Activated CD4-positive, CD25-positive, alpha-beta regulatory T cell treated with anti-CD3 and anti-CD28 coated beads, Interleukin-2, amount 50 U/mL, for 16 hours (primary cell): Measurements from ENCODE around the gene TAF6L.
"Not testable (repeated sequence)": the region's sequence is repeated elsewhere in the genome, so short reads cannot be mapped to it uniquely, and the experiment has no call there.

ENCODE experiments used
- DNase-seq: peaks from one replicate; pipeline ENCODE4 v3.0.0-alpha.2; 2020; ENCODE audit warnings: low read depth, low spot score

TAF6L gene

DNA sequence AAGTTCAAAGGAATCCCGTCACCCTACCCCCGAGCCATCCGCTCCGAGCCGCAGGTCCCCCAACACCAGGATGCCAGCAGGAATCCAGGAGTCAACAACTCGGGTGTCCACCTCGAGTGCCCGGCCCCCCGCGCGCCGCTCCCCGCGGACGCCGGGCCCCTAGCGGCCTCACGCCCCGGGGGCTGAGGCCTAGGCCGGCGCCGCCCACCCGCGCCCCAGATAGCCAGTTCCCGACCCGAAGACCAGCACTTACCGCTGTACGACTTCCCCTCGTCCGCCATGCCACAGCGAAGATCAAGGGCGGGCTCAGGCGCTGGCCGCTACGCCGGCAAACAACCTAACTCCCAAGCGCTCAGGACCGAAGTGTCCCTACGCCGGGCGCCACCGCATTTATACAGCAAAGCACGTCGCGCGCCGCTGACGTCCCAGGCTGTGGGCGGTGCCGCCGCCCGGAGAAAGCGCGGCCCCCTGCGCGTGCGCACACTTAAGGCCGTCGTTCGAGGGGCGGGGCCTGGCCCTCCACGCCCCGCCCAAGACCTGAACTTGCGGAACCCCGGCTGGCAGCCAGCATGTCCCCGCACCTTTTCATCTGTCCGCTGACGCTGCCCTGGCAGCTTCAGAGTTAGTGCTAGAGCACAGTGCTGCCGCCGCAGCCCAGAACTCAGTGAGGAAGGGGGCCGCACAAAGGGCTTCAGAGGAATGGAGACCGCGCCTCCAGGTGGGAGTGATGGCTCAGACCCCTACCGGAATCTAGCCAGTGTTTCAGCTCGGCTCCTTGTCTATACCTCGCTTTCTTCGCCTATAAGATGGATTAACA lies 34.1 kb downstream of the TAF6L start, which contains the start of gene NXF1:
Gene NXF1, minus strand, starts transcription at position 365 of the 817 bp plus-strand sequence. Its CDS starts 84 bp downstream, at position 281.
- peak; percentile 90 for DNase-seq

DNA sequence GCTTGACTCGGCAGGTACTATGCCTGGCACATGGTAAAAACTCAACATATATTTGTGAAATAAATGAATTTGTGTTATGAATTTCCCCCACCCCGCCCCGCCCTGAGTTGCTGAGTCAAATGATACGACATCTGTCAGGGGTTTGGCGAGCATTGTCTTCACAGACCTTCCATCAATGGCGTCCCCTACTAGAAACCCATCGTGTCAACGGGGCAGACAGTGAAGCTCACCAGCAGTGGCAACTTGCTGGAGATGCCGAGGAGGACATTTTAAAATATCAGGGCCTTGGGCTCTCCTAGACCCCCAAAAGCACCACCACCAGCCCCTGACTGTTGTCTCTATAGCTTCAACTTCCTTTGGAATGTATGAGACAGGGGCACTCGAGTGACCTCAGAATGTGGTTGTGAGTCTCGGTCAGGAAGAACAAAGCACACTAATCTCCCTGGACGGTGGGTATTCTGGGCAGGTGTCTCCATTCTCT lies 34.8 kb downstream of the TAF6L start:
- DNase-seq: no peak

DNA sequence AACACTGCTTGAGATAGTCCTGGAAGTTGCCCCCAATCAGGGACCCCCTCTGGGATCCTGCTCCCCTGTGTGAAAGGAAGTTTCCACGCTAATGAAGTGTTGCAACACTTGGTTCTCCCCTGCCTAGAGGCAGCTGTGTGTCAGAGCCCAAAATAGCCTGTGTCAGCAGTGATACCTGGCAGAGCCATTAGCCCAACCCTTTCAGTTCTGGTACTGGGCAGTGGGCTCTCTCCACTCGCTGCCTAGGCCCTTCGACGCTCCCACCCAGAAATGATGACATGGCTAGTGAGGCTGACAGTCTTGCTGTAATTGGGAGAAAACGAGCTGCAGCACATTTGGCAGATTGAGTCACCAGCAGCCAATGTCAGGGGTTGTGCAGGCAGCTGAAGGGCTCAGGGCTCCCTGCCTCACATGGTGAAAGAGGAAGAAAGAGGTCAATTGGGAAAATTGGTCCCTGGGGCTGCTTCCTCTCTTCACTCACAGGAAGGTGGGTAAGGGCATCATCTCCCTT lies 35.5 kb downstream of the TAF6L start:
- DNase-seq: no peak

DNA sequence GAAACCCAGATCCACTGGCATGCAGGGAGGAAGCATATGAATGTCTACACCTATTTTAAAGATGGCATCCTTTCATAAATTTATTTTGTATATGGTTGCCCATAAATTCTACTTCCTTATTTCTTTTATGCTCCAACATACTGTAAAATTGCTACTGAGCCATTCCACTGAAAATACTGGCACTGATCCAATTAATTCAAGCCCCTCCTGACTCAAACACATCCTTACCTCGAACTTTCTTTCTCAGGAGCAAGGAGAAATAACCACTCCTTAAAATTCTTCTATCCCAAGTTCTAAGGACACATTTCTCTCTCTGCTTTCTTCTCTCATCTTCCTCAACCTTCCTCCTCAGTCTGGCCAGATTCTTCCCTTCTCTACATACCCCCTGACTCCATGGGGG lies 39.6 kb downstream of the TAF6L start:
- no peak for DNase-seq

DNA sequence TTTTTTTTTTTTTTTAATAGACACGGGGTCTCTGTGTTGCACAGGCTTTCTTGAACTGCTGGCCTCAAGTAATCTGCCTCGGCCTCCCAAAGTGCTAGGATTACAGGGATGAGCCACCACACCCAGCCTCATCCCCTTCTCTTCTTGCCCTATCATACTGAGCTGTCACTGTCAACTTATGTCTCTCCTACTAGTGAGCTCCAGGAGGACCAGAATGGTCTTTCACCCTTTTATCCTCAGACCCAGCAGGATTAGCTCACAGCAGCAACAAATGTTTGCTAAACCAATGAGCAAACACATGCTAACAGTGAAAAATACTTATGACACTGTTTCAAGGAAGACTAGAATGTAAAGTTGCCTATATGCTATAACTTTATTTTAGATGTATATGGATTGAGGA lies 40.5 kb downstream of the TAF6L start:
- no peak for DNase-seq

DNA sequence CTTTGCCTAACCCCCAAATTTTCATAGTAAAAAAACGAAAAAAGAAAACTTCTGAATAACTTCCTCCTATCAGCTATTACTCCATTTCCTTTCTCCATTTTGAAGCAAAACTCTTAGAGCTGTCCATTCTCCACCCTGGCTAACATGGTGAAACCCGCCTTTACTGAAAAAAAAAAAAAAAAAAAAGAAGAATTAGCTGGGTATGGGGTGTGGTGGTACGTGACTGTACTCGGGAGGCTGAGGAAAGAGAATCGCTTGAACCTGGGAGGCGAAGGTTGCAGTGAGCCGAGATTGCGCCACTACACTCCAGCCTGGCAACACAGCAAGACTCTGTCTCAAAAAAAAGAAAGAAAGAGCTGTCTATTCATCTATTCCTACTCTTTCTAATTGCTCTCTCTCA lies 45.4 kb downstream of the TAF6L start:
- no peak for DNase-seq

DNA sequence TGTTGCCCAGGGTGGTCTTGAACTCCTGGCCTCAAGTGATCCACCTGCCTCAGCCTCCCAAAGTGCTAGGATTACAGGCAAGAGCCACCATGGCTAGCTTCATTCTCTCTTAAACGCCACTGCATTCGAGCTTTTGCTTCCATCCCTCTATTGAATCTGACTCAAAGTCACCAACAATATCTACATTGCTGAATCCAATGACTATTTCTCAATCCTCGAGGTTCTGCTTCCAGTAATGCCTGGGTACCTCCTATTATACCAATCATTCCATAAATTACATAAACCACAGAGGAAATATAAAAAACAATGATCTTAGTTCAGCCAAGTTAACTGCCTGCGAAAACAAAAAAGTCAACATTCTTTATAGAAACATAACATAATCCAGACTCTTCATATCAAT lies 45.9 kb downstream of the TAF6L start:
- no peak for DNase-seq

DNA sequence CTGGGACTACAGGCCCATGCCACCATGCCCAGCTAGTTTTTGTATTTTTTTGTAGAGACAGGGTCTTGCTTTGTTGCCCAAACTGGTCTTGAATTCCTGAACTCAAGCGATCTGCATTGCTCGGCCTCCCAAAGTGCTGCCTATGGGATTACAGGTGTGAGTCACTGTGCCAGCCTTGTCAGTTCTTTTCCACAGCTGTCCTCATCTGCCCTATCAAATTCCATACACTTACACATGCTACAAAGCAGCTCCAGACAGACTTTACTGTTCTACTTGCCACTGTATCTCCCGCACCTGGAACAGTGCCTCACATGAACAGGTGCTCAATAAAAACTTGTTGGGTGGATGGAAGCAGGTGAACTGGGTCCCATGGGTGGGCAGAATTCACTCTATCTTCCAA lies 52.5 kb downstream of the TAF6L start:
- DNase-seq: no peak

DNA sequence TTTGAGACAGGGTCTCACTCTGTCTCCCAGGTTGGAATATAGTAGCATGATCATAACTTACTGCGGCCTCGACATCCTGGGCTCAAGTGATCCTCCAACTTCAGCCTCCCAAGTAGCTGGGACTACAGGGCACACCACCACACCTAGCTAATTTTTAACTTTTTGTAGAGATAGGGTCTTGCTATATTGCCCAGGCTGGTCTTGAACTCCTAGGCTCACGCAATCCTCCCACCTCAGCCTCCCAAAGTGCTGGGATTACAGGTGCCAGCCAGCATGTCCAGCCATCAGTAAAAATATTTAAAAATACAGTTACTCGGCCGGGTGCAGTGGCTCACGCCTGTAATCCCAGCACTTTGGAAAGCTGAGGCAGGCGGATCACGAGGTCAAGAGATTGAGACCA lies 56.9 kb downstream of the TAF6L start:
- not testable (repeated sequence) for DNase-seq

DNA sequence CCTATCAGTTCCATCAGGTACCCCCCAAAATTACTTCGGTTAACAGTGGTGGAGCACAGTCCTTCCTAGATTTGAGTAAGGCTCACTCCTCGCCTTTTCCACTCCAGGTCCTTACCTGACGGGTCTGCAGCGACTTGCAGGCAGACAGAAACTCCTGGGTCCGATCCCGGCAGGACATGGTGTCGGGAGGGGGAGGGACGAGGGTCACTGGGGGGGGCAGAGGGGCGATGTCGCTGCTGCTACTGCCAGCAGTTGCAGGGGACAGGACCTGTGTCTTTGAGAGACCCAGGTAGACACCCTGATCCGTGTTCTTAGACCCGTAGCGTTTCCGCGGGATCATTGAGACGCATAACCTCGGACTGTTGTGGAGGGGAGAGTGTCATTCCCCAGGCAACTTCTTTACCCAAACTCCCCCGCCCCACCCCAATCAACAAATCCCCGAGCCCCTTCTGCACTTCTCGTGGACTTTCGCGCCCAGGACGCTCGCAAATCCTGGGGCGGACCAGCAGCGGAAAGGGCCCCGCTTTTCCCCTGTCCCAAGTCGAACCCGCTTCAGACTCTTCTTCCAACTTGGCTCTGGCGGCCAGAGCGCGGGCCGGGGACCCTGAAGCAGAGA lies 59.8 kb downstream of the TAF6L start:
- no peak for DNase-seq

DNA sequence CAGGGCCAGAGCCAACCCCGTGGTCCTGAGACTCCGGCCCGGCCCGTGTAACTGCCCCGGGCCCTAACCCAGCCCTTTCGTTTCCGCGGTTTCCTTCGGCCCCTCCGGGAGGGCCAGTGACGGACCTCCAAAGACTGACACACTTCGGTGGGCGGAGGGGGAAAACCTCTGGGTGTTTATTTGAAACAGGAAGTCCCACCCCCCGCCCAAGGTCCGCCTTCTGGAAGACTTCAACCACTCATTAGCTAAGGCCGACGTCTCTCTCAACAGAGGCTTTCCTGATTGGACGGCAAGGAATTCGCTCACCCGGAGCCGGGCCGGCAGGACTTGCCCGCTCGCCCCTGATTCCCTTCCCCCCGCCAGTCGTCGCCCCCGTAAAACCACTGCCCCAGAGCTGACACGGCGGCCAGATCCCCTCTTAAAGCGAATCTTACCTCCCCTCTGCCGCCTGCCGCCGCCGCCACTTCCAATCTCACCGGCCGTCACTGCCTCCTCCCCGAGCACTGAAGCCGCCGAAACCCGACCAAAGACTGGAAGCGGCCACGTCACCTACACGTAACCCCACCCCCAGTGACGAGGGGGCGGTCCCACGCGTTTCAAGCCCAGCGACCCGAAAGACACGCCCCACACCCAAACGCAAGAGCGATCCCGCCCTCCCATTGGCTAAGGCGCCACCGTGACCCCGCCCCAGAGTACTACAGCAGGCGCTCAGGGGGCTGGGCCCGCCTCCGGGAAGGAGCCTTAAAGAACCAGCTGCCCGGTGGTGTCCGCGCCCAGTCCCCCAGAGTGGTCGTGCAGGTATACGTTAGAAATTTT lies 60.5 kb downstream of the TAF6L start, which contains the start of gene STX5:
Gene STX5, minus strand, starts transcription at position 532 of the 816 bp plus-strand sequence. CDS start 808 bp downstream, outside the sequence.
- peak; percentile 99 for DNase-seq

DNA sequence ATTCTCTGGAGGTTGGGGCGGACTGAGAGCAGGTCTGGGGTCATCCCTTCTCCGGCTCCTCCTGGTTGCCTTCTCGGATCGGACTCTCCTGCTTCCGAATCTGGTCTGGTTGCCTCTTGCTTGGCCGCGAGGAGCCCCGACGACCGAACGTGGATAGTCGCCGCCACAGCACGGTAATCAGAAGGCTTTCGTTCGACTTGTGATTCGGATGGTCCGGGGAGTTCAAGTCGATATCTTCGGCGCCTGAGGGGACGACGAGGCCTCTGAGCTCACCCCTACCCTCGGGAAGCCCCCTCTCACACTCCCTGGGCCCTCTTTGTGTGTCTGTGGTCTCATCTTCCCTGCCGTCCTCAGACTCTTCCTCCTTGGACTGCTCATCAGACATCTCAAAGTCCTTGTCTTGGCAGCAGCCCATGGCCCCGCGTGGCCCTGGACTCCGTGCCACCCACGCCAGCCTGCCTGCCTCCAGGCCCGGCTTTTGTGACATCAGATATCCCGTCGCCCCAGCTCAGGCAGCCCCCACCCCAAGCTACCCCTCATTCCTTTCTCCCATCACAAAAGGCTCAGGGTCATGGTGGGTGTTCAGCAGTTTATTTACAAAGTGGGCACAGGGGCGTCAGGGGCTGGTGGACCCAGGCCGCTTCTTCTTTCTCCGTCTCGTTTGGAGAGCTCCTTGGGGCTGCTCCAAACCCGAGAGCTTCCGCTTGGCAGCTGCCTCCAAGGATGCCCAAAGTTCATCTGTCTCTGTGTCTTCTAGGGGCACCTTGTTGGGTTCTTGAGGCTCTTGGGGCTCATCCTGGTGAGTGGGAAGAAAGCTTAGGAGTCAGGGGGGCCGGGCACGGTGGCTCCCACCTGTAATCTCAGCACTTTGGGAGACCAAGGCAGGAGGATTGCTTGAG lies 61.4 kb downstream of the TAF6L start, which contains the start of gene TEX54:
Gene TEX54, minus strand, starts transcription at position 506 of the 899 bp plus-strand sequence.
- DNase-seq: no peak

DNA sequence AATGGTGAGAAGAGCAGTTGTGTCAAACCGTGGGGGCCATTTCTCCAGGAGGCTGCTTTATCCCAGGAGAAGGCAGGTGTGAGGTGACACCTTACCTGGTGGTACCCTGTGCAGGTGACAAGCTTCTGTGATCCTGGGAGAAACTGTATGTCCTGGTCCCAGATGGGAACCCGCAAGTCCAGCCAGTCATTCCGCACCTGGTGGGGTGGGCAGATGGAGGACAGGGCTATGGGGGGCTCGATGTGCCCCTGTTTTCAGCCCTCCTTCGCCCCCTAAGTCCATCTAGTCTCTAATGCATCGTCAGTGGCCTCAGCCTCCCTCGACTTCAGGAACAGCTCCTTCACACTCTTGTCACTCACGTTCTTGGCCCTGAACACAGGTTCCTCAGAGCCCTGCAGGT lies 64.1 kb downstream of the TAF6L start:
- DNase-seq: no peak
